Muscle of arm (tissue), 12 donors: ENCODE data around the gene HIPK4. TPM values are rescaled to one million over a fixed set of nuclear protein-coding genes. Genes with fewer than 3 reads are reported as not detected.

Experiments used
- DNase-seq: peaks from one replicate; pipeline ENCODE4 v3.0.0-alpha.2; 2013
- polyA plus RNA-seq, 12 donors: library from polyadenylated mRNA; unstranded; fragments of 120-200 nt; gene quantifications; one replicate each; pipeline ENCODE4 v1.2.1, GENCODE V29; 2013; ENCODE audit not compliant: insufficient read length in 12 of 12

The HIPK4 gene
- polyA plus RNA-seq, 12 donors, result 0.77 to 2.0 (median 1.2) TPM; not detected in 2

- no peak for DNase-seq
Measured at GRCh38 chr19:40367577-40368434, 22.2 kb downstream of the HIPK4 start.

GRCh38 chr19:40366697-40367561, 23.1 kb downstream of the HIPK4 start:
- no peak for DNase-seq

- DNase-seq, result peak; percentile 80
Measured at GRCh38 chr19:40365613-40366401, 24.2 kb downstream of the HIPK4 start.

- DNase-seq, result no peak
Measured at GRCh38 chr19:40365010-40365409, 25.0 kb downstream of the HIPK4 start.

DNA sequence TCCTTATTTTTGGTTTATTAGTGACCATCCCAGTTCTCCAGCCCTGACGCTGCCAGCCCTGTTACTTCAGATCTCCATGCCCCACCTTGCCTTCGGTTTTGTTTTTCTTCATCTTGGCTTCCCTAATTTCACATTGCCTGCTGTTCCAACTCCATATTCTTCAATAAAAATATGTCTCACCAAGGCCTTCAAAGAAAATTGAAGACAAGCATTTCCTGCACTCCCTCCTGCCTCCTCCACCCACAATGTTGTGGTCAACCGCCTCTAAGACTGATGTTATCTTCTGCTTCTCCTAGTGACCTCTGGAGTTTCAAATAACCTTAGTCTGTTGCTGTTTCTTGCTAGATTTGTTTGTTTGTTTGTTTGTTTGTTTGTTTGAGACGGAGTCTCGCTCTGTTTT, 26.9 kb downstream of the HIPK4 start:
- DNase-seq, result no peak

DNA sequence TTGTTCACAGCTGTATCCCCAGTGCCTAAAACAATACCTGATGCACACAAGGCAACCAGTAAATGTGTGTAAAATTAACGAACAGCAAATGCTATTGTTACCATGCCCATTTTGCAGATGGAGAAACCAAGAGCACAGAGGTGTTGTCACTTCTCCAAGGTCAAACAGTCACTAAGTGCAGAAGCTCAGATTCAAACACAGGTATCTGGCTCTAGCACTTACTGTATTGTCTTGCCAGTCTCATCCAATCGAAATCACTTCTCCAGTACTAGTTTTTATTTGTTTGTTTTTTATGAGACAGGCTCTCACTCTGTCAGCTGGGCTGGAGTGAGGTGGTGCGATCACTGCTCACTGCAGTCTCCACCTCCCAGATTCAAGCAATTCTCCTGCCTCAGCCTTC, 27.8 kb downstream of the HIPK4 start:
- no peak for DNase-seq

- no peak for DNase-seq
Measured at GRCh38 chr19:40360708-40361241, 29.2 kb downstream of the HIPK4 start.

DNA sequence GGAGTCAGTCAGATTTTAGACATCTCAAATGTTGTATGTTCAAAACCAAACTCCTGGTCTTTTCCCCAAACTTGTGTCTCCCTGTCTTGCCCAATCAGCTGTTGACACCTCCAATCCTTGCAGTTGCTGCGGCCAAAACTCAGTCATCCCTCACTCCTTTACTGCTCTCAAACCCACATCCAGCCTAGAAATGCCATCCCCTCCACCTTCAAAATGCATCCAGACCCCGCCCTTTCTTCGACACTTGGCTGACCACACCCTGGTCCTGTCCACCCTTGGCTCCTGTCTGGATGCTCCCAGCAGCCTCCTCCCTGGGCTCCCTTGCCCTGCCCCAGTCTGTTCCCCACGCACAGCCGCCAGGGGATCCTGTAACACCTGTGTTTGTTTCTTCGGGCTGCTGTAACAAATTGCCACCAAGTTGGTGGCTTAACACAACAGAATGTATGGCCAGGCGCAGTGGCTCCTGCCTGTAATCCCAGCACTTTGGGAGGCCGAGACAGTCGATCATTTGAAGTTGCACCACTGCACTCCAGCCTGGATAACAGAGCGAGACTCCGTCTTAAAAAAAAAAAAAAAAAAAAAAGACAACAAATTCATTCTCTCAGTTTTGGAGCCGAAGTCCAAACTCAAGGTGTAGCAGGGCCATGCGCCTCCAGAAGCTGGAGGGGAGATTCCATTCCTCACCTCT, 29.8 kb downstream of the HIPK4 start:
- no peak for DNase-seq

- no peak for DNase-seq
Measured at GRCh38 chr19:40358773-40359172, 31.2 kb downstream of the HIPK4 start.

- no peak for DNase-seq
Measured at GRCh38 chr19:40357640-40358039, 32.3 kb downstream of the HIPK4 start.

DNA sequence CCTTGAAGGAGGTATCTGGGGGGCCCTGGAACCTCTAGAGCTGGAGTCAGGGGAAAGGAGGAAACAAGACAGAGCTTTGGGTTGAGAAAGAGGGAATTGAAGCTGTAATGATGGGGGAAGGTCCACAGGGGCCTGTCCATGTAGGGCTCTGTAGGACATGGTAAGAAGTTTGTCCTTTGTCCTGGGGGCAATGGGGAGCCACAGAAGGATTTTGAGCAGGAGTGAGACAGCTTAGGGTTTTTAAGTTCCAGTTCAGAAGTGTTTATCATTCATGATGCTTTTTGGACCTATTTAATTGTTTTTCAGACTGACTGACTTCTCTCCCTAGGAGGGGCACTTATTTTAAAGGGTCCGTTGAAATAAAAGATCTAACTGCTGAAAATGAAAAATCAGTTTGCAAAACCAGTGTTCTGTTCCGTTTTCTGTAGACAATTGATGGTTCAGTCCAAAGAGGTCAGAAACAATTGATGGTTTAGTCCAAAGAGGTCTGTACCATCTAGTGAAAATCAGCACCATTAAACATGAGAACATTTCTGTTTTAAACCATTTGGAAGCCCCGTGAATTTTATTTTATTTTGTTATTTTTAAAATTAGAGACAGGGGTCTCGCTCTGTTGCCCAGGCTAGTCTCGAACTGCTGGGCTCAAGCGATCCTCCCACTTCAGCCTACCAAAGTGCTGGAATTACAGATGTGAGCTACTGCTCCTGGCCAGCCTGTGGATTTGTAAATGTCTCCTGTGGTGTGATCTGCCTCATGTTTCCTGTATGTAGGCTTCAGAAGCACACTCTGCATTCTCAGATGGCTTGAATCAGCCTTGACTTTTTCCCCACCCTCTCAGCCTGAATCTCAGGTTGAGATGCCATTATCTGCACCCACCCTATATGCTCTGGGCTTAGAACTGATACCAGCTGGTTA, 33.0 kb downstream of the HIPK4 start:
- DNase-seq, result no peak

- no peak for DNase-seq
Measured at GRCh38 chr19:40355975-40356680, 33.9 kb downstream of the HIPK4 start.

DNA sequence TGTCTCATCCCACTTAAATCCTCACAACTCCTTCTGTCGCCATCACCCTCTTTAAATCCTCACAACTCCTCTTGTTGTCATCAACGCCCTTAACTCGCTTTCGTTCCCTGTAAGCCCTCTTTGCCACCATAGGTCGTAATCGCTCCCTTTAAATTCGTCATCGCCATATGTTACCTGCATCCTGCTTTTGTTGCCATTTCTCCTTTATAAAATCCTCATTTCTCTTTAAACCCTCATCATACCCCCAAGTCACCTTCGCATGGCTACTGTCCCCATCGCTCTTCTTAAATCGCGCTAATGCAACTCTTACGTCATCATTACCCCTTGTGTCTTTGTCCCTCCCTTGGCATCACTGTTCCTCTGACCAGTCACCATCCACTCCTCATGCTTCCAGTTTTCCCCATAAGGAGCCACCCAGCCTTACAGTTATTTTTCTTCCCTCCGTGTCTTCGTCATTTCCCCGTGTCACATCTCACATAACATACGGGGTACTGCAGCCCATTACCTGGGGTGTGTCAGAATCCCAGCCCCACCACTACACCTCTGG, 40.9 kb downstream of the HIPK4 start:
- no peak for DNase-seq

GRCh38 chr19:40348125-40348913, 41.7 kb downstream of the HIPK4 start, which contains the start of the genes C19orf47 and PLD3:
Gene C19orf47 (minus strand): TSS chr19:40348397. CDS start chr19:40341857, 6,540 bp downstream.
Gene PLD3 (plus strand): TSS chr19:40348695. CDS start chr19:40366484, 17,789 bp downstream.
- DNase-seq, result peak; percentile 99

DNA sequence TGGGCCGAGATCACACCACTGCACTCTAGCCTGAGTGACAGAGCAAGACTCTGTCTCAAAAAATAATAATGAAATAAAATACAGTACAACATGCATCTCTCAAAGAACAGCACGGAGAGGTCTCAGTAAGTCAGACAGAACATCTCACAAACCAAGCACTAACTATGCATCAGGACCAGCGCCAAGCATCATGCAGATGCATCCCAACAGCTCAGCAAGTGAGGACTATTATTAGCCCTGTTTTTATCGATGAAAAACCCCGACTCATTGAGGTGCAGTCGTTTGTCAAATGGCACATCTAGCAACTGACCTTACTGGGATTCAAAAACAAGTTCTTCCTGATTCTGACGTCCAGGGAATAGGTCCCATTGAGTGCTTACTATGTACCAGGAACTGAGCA, 45.6 kb downstream of the HIPK4 start:
- DNase-seq, result no peak

GRCh38 chr19:40342644-40343311, 47.2 kb downstream of the HIPK4 start:
- no peak for DNase-seq
